GM23338 (cell line): ENCODE measurements around the gene GTF2H4.

Experiments used
- CREB1 ChIP-seq: fragments of 250-450 bp; sonication (Bioruptor Pico); IDR thresholded peaks from 2 replicates; pipeline ENCODE4 v1.5.0; 2020; ENCODE audit warnings: low read depth, mild to moderate bottlenecking, moderate library complexity
- ETS1 ChIP-seq: IDR thresholded peaks from 2 replicates; pipeline ENCODE4 v1.6.1; 2016; ENCODE audit warnings: antibody characterized with exemption
- EZH2 ChIP-seq: fragments of 200-600 bp; sonication (generic); IDR thresholded peaks from one replicate; pipeline ENCODE4 v1.8.0; 2017; ENCODE audit warnings: antibody characterized with exemption, mild to moderate bottlenecking, low read depth; ENCODE audit not compliant: unreplicated experiment
- EZH2phosphoT487 ChIP-seq: fragments of 200-600 bp; sonication (generic); IDR thresholded peaks from one replicate; pipeline ENCODE4 v1.8.1; 2018; ENCODE audit warnings: antibody characterized with exemption; ENCODE audit not compliant: unreplicated experiment
- JUNB ChIP-seq: IDR thresholded peaks from one replicate; pipeline ENCODE4 v1.6.1; 2016; ENCODE audit warnings: antibody characterized with exemption; ENCODE audit not compliant: unreplicated experiment
- NANOG ChIP-seq: IDR thresholded peaks from 2 replicates; pipeline ENCODE4 v1.6.1; 2016; ENCODE audit warnings: antibody characterized with exemption, borderline replicate concordance
- POLR2AphosphoS5 ChIP-seq: IDR thresholded peaks from 2 replicates; pipeline ENCODE4 v1.6.1; 2016; ENCODE audit warnings: antibody characterized with exemption, low read depth
- STAT1 ChIP-seq: IDR thresholded peaks from one replicate; pipeline ENCODE4 v1.6.1; 2016; ENCODE audit warnings: antibody characterized with exemption; ENCODE audit not compliant: unreplicated experiment
- ZNF331 ChIP-seq: fragments of 250-450 bp; sonication (Bioruptor Pico); IDR thresholded peaks from 2 replicates; pipeline ENCODE4 v1.5.0; 2020; ENCODE audit warnings: low read depth, mild to moderate bottlenecking, moderate library complexity
- TF ChIP-seq, protein P1 (sequence below), 2 experiments: fragments of 200-600 bp in 1 of 2; sonication (generic) in 1 of 2; conservative IDR thresholded peaks; 2 replicates each; pipeline versions ENCODE4 v1.5.1 to v1.6.1; 2016 to 2017; ENCODE audit warnings: antibody characterized with exemption in 2 of 2, low read depth in 2 of 2, mild to moderate bottlenecking in 2 of 2, moderate library complexity in 1 of 2
- TF ChIP-seq, protein P2 (sequence below): IDR thresholded peaks from one replicate; pipeline ENCODE4 v1.6.1; 2018; ENCODE audit warnings: antibody characterized with exemption; ENCODE audit not compliant: unreplicated experiment
- TF ChIP-seq, protein P3 (sequence below): fragments of 250-450 bp; sonication (Bioruptor Pico); IDR thresholded peaks from 2 replicates; pipeline ENCODE4 v1.5.0; 2020; ENCODE audit warnings: mild to moderate bottlenecking, moderate library complexity

DNA sequence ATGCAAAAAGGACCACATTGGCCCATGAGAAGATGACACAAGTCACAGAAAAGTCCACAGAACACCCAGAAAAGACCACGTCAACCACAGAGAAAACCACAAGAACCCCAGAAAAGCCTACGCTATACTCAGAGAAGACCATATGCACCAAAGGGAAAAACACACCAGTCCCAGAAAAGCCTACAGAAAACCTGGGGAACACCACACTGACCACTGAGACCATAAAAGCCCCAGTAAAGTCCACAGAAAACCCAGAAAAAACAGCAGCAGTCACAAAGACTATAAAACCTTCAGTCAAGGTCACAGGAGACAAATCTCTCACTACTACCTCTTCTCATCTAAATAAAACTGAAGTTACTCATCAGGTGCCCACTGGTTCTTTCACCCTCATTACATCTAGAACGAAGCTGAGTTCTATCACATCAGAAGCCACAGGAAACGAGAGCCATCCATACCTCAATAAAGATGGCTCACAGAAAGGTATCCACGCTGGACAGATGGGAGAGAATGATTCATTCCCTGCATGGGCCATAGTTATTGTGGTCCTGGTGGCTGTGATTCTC lies 44.0 kb downstream of the GTF2H4 start:
- TF ChIP-seq, protein P1, sequence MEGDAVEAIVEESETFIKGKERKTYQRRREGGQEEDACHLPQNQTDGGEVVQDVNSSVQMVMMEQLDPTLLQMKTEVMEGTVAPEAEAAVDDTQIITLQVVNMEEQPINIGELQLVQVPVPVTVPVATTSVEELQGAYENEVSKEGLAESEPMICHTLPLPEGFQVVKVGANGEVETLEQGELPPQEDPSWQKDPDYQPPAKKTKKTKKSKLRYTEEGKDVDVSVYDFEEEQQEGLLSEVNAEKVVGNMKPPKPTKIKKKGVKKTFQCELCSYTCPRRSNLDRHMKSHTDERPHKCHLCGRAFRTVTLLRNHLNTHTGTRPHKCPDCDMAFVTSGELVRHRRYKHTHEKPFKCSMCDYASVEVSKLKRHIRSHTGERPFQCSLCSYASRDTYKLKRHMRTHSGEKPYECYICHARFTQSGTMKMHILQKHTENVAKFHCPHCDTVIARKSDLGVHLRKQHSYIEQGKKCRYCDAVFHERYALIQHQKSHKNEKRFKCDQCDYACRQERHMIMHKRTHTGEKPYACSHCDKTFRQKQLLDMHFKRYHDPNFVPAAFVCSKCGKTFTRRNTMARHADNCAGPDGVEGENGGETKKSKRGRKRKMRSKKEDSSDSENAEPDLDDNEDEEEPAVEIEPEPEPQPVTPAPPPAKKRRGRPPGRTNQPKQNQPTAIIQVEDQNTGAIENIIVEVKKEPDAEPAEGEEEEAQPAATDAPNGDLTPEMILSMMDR (conservative IDR thresholded peaks at IDR 0.05; ENCODE audit: low read depth in 2 of 2) = no peak
- TF ChIP-seq, protein P2, sequence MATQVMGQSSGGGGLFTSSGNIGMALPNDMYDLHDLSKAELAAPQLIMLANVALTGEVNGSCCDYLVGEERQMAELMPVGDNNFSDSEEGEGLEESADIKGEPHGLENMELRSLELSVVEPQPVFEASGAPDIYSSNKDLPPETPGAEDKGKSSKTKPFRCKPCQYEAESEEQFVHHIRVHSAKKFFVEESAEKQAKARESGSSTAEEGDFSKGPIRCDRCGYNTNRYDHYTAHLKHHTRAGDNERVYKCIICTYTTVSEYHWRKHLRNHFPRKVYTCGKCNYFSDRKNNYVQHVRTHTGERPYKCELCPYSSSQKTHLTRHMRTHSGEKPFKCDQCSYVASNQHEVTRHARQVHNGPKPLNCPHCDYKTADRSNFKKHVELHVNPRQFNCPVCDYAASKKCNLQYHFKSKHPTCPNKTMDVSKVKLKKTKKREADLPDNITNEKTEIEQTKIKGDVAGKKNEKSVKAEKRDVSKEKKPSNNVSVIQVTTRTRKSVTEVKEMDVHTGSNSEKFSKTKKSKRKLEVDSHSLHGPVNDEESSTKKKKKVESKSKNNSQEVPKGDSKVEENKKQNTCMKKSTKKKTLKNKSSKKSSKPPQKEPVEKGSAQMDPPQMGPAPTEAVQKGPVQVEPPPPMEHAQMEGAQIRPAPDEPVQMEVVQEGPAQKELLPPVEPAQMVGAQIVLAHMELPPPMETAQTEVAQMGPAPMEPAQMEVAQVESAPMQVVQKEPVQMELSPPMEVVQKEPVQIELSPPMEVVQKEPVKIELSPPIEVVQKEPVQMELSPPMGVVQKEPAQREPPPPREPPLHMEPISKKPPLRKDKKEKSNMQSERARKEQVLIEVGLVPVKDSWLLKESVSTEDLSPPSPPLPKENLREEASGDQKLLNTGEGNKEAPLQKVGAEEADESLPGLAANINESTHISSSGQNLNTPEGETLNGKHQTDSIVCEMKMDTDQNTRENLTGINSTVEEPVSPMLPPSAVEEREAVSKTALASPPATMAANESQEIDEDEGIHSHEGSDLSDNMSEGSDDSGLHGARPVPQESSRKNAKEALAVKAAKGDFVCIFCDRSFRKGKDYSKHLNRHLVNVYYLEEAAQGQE = no peak
- no peak for TF ChIP-seq JUNB
- TF ChIP-seq POLR2AphosphoS5 = no peak
- no peak for TF ChIP-seq EZH2
- no peak for TF ChIP-seq EZH2phosphoT487
- TF ChIP-seq CREB1 (CRISPR knock-in tag) = no peak
- TF ChIP-seq ETS1 = no peak
- TF ChIP-seq NANOG = no peak
- TF ChIP-seq, protein P3, sequence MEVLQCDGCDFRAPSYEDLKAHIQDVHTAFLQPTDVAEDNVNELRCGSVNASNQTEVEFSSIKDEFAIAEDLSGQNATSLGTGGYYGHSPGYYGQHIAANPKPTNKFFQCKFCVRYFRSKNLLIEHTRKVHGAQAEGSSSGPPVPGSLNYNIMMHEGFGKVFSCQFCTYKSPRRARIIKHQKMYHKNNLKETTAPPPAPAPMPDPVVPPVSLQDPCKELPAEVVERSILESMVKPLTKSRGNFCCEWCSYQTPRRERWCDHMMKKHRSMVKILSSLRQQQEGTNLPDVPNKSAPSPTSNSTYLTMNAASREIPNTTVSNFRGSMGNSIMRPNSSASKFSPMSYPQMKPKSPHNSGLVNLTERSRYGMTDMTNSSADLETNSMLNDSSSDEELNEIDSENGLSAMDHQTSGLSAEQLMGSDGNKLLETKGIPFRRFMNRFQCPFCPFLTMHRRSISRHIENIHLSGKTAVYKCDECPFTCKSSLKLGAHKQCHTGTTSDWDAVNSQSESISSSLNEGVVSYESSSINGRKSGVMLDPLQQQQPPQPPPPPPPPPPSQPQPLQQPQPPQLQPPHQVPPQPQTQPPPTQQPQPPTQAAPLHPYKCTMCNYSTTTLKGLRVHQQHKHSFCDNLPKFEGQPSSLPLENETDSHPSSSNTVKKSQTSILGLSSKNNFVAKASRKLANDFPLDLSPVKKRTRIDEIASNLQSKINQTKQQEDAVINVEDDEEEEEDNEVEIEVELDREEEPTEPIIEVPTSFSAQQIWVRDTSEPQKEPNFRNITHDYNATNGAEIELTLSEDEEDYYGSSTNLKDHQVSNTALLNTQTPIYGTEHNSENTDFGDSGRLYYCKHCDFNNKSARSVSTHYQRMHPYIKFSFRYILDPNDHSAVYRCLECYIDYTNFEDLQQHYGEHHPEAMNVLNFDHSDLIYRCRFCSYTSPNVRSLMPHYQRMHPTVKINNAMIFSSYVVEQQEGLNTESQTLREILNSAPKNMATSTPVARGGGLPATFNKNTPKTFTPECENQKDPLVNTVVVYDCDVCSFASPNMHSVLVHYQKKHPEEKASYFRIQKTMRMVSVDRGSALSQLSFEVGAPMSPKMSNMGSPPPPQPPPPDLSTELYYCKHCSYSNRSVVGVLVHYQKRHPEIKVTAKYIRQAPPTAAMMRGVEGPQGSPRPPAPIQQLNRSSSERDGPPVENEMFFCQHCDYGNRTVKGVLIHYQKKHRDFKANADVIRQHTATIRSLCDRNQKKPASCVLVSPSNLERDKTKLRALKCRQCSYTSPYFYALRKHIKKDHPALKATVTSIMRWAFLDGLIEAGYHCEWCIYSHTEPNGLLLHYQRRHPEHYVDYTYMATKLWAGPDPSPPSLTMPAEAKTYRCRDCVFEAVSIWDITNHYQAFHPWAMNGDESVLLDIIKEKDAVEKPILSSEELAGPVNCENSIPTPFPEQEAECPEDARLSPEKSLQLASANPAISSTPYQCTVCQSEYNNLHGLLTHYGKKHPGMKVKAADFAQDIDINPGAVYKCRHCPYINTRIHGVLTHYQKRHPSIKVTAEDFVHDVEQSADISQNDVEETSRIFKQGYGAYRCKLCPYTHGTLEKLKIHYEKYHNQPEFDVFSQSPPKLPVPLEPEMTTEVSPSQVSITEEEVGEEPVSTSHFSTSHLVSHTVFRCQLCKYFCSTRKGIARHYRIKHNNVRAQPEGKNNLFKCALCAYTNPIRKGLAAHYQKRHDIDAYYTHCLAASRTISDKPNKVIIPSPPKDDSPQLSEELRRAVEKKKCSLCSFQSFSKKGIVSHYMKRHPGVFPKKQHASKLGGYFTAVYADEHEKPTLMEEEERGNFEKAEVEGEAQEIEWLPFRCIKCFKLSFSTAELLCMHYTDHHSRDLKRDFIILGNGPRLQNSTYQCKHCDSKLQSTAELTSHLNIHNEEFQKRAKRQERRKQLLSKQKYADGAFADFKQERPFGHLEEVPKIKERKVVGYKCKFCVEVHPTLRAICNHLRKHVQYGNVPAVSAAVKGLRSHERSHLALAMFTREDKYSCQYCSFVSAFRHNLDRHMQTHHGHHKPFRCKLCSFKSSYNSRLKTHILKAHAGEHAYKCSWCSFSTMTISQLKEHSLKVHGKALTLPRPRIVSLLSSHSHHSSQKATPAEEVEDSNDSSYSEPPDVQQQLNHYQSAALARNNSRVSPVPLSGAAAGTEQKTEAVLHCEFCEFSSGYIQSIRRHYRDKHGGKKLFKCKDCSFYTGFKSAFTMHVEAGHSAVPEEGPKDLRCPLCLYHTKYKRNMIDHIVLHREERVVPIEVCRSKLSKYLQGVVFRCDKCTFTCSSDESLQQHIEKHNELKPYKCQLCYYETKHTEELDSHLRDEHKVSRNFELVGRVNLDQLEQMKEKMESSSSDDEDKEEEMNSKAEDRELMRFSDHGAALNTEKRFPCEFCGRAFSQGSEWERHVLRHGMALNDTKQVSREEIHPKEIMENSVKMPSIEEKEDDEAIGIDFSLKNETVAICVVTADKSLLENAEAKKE (CRISPR knock-in tag) = no peak
- TF ChIP-seq ZNF331 = no peak
- TF ChIP-seq STAT1 = no peak
